GM19324 (cell line): Measurements from ENCODE around the gene SEPHS2.
A peak's percentile ranks its signal among the peaks of the same experiment; 100 is the strongest.

ENCODE experiments used
- ATAC-seq: cut with Tn5 transposase; IDR thresholded peaks from one replicate; pipeline ENCODE4 v1.9.1; 2021; ENCODE audit warnings: mild to moderate bottlenecking, moderate library complexity; ENCODE audit not compliant: unreplicated experiment, low FRiP score

The SEPHS2 gene

DNA sequence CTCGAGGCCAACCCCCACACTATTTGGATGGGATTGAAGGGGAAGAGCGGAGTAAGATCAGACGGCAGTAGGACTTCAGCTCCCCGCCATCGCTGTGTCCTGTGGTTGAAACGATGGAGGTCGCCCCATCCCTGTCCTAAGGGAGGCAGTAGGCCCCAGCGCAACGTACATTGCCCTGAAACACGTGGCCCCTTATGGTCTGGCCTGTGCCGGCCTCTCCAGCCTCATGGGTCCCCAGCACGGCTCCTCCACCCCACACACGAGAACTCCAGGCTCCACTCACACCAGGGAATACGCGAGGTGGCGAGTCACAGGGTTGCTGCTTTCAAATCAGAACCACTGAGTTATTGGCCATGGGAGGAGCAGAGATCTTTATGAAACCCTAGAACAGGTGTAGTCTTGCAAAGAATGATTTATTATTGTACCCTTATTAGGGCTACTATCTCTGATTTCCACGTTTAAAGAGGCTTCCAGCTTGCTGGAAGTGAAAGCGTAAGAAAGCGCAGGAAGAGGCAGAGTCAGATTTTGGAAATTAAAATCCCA lies 15.2 kb downstream of the SEPHS2 start:
- ATAC-seq = peak; percentile 8

DNA sequence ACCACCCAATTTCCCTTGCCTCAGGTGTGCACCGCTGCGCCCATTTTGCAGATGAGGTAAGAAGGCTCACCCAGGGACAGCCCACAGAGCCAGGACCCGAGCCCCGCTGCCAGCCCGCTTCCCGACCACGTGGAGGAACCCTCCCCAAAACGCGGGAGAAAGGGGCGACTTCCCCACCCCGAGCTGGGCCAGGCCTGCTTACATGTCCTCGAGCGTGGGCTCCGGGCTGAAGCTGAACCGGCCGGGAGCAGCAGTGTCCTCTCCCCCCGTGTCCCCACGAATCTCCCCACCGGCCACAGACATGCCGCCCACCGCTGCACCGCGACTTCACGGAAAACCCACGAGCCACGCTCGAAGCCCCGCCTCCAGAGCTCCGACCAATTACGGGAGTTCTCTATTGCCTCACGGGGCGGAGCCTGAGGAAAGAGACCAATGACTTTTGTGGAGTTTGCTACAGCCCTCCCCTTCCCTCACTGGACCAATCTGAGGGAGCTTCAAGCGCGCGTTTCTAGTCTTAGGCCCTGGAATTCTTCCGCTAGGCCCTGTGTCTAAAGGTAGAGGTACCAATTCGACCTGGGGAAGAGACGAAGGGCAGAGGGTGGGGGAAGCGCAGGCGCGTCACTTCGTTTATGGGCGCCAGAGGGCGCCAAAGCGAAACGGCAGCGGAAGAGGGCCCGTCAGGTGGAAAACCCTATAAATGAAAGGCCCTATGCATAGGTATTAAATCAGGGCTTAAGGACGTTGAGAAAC lies 15.8 kb downstream of the SEPHS2 start, which contains the start of gene DCTPP1:
TSS of gene DCTPP1 (minus strand) at position 353 of the 750 bp plus-strand sequence. CDS start at position 303, 50 bp downstream.
- ATAC-seq = peak; percentile 96

- ATAC-seq = no peak
Measured at GRCh38 chr16:30429418-30429677, 16.3 kb downstream of the SEPHS2 start.

DNA sequence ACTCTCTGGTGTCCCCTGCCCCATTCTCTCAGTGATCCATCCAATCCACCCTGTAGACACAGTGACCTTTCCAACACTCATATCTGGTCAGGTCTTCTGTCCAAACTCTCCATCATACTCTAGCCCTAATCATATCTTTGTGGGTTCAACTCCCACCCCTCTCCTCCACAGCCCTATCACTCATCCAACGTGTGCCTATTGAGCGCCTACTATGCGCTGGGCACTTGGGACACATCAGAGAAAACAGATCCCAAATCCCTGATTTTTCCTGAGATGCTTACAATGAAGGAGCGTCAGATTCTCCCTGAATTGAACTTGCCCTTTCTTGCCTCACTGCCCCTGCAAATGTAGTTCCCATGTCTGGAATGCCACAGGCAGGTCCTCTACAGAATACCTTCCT lies 17.6 kb downstream of the SEPHS2 start:
- ATAC-seq = no peak

GRCh38 chr16:30421010-30421409 lies 24.7 kb downstream of the SEPHS2 start:
- ATAC-seq = no peak

DNA sequence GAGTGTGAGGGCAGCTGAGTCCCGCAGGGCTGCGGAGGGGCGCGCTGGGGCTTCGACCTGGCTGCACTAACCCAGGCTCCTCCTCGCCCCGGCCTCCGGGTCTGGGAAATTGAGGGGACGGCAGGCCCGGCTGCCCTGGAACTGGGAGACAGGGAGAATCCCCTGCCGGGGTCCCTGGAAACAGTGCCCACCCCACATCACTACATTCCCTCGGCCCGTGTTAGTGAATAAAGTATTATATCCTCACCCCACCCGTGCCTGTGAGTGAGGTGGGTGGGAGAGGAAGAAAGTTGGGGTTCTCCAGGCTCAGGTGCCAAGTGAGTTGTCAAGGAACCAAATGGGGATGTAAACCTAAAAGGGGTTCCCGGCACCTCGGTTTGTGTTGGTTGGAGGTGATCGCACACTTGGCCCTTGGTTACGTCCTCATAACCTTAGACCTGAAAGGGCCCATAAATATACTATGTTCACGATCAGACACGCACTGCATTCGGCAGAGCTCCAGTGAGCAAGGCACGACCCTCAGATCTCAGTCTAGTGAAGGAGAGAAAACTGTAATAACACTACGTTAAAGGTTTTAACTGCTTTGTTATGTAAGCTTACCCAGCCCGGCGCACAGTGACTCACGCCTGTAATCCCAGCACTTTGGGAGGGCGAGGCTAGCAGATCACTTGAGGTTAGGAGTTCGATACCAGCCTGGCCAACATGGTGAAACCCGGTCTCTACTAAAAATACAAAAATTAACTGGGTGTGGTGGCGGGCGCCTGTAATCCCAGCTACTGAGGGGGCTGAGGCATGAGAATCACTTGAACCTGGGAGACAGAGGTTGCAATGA lies 27.1 kb downstream of the SEPHS2 start:
- no peak for ATAC-seq

GRCh38 chr16:30417529-30418349 lies 27.9 kb downstream of the SEPHS2 start:
- peak; percentile 83 for ATAC-seq

DNA sequence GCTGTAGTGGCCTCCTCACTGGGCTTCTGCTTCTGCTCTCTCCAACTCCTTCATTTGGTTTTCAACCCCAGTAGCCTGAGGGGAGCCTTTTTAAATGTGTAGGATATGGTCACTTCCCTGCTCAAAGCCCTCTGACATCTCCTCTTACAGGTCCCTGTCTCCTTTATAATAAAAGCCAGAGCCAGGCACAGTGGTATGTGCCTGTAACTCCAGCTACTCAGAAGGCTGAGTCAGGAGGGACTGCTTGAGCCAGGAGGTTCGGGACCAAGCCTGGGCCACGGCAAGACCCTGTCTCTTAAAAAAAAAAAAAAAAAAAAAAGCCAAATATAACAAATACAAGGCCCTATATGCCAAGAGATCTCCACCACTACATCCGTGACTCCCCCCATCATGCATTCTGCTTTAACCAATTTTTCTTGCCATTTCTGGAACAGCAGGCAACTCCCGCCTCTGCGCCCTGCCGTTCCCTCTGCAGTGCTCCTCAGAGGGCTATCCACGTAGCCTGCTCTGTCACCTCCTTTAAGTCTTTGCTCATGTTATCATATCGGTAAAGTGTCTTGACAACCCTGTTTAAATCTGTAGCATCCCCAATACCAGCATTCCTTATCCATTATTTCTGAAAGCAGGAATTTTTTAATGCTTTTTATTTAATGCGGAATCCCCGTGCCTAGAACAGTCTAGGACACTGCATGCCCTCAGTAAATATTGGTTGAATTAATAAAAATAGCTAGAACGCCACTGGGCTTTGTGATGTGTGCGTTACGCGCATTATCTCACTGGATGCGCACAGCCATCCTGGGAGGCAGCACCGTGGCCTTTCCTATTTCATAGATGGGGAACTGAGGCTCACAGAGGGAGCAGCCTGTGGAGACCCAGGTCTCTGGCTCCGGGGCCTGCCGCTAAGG lies 28.8 kb downstream of the SEPHS2 start:
- ATAC-seq = no peak

DNA sequence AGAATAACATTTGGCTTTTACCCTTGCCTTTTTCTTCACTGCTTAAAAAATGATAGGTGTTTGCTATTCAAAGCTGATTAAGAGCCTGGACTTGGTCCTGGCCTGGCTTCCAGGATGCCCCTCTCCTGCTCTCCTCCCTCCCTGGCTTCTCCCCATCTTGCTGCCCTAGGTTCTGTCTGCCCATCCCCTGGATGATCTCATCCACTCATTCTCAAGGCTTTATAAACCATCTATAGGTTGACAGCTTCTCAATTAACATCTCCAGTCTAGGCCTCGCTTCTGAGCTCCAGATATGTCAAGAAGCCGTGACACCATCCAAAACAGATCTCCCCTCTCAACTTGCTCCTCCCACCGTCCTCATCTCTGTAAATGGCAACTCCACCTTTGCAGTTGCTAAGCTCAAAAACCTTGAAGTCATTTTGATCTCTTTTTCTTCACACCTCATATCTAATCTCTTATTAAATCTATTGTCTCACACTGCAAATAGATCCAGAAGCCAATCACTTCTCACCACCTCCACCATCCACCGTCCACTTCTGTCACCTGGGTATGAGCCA lies 29.5 kb downstream of the SEPHS2 start:
- no peak for ATAC-seq

DNA sequence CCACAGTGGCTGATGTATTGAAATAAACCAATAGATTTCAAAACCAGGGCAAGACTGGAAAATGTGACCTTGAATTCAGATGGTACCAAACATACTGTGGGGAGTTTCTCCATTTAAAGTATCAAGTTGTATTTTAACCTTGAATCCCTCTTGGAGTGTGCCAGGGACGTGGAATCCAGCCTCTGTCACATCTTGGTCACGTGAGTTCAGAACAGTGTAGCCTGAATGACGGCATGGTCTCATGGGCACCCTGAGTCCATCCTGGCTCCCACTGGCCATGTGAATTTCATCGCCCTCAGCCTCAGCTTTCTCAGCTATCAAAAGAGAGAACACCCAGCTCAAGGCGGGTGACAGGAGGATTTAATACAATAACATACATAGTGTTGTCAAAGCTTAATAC lies 31.5 kb downstream of the SEPHS2 start:
- ATAC-seq = no peak

- ATAC-seq = no peak
Measured at GRCh38 chr16:30413112-30413806, 32.4 kb downstream of the SEPHS2 start.

DNA sequence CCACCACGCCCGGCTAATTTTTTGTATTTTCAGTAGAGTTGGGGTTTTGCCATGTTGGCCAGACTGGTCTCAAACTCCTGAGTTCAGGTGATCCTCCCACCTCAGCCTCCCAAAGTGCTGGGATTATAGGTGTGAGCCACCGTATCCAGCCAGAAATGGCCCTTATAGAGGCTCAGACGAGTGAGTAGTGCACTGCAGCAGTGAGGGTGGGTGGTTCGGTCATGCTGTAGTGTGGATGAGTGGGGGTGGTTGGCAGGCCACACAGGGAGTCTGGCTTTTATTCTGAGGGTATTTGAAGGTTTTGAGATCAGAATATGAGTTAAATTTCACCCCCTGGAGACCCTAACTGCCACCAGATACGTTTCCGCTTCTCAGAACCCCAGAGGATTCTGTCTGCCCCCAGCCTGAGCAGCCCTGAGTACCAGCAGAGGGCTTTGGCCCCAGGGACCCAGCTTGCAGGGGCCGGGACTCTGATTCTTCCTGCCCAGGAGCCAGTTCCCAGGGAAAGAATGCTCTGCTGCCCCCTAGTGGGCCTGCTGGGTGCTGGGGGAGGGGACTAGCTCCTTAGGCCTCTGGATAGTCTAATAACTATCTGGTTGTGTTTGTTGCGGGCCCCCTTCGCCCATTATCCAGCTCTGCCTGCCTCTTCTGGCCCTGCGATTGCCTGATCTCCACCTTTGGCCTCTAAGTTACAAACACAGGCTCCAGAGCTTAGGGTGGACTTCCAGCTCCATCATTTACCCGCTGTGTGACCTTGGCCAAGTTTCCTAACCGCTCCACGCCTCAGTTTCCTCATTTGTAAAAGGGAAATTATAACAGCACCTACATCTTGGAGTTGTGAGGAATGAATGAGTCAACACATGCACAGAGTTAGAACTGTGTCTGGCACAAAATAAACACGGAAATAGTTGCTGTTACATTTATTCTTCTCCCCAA lies 36.3 kb downstream of the SEPHS2 start:
- ATAC-seq = no peak

DNA sequence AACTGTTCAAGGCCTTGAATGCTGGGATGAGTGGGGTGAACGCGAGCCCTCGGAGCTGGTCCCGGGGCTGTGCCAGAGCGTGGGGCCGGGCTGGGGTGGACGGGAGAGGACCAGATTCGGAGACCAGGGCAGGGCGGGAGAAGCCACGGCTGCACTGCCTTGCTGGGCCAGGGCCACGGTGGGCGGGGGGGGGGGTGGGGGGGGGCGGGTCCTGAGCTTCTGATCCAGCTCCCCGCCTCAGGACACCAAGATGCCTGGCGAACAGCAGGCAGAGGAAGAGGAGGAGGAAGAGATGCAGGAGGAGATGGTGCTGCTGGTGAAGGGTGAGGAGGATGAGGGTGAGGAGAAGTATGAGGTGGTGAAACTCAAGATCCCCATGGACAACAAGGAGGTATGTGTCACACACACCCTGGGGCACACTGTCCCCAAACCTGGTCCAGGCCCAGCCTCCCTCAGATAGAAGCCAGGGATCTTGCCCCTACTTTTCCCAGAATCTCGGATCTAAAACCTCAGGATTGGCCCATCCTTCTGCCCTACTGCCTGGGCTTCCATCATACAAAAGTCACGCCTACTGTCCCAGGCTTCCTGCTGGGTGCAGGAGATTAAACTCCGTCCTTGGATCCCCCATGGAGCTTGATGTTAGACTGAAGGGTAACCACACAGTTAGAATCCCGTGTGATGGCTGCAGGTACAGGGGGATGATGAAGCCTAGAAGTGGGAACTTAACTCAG lies 37.7 kb downstream of the SEPHS2 start:
- ATAC-seq = no peak

DNA sequence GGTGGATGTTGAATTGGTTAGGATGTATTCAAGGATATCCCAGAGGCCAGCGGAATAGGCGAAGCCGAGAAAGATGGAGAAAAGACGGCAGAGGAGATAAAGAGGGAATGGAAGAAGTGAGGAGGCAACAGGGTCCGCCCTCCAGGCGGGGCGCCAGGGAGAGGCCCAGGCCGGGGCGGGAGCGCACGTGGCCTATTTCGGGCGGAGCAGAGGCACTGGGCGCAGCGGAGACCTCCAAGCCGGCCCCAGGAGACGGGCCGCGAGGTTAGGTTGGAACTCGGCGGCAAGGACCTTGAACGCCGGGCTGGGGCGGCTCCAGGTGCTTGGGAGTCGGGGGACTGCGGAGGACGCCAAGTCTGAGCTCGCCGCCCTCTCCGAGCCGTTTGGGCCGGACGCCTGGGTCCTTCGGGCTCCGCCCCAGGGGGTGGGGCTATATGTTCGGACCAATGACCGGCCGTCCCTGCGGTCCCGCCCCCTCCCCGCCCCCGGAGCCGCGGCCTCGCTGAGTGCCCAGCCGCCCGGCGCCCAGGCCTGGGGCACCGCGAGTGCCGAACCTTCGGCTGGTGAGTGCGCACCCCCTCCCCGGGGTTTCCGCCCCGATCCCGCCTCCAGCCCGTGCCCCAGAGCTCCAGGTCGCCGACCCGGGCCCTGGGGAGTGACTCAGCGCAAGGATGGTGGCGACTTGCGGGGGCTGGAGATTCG lies 38.4 kb downstream of the SEPHS2 start, which contains the start of gene ZNF771:
TSS of gene ZNF771 (plus strand) at position 505 of the 702 bp plus-strand sequence. CDS start 448 bp downstream, outside the sequence.
- peak; percentile 85 for ATAC-seq

DNA sequence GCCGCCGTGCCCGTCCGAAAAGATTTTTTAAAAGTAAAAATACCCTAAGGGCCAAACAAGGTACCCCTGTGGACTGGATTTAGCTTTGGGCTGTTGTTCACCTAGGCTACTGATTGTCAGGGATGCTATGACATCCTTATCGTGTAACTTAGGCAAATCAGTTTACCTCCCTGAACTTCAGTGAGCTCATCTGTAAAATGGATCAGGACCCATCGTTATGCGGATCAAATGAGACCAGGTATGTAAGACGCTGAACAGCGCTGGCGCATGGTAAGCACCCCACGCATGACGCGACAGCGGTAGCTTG lies 38.9 kb downstream of the SEPHS2 start:
- ATAC-seq = peak; percentile 7

- ATAC-seq = no peak
Measured at GRCh38 chr16:30401768-30402425, 43.8 kb downstream of the SEPHS2 start.
